PC-3 (cell line): ENCODE data around the gene SLC38A6.

Experiments
- CTCF ChIP-seq: fragments of 300-600 bp; sonication (generic); conservative IDR thresholded peaks from 2 replicates; pipeline ENCODE4 v1.5.1; 2017; ENCODE audit warnings: antibody characterized with exemption, low read depth, mild to moderate bottlenecking, low read length
- EZH2phosphoT487 ChIP-seq: fragments of 300-600 bp; sonication (generic); IDR thresholded peaks from 2 replicates; pipeline ENCODE4 v1.6.1; 2018; ENCODE audit warnings: mild to moderate bottlenecking, antibody characterized with exemption, low read length, borderline replicate concordance

DNA sequence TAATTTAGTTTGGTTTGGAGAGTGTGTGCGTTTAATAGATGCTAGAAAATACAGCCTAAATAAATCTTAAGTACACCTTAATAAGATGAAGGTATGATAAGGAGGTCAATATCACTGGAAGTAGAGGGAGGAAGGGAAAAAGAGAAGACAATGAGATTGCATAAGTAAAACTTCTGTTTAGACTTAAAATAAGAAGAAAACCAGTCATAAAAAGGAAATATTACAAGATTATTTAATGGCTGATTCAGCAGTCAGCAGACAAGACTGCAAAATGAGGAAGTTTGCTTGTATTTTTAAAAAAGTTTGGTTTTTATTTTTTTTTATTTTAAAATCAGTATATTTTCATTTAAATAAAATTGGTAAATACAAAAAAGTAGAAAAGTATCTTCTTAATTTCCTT, 3.2 kb downstream of the SLC38A6 start:
- TF ChIP-seq CTCF, result no peak
- TF ChIP-seq EZH2phosphoT487, result no peak
